Nephron progenitor cell (in vitro differentiated cells): Measurements from ENCODE around the gene CDKAL1.

Experiments used
- DNase-seq: peaks from one replicate; pipeline ENCODE4 v3.0.0; 2021
- H3K27ac Mint-ChIP-seq: 2 replicates; pipeline ENCODE4 v1.8.0; 2021; ENCODE audit warnings: mild to moderate bottlenecking, moderate library complexity, mixed read lengths
- H3K27me3 Mint-ChIP-seq: 2 replicates; pipeline ENCODE4 v1.8.0; 2021; ENCODE audit warnings: mild to moderate bottlenecking, low read depth, mixed read lengths; ENCODE audit not compliant: poor library complexity
- H3K36me3 Mint-ChIP-seq: 2 replicates; pipeline ENCODE4 v1.8.0; 2021; ENCODE audit warnings: low read depth, mixed read lengths
- H3K4me1 Mint-ChIP-seq: 2 replicates; pipeline ENCODE4 v1.8.0; 2021; ENCODE audit warnings: mixed read lengths
- H3K4me3 Mint-ChIP-seq: 2 replicates; pipeline ENCODE4 v1.8.0; 2021; ENCODE audit warnings: mild to moderate bottlenecking, moderate library complexity, mixed read lengths
- H3K9me3 Mint-ChIP-seq: 2 replicates; pipeline ENCODE4 v1.8.0; 2021; ENCODE audit warnings: mild to moderate bottlenecking, moderate library complexity, mixed read lengths
- TF ChIP-seq, protein P1 (sequence below): fragments of 200-600 bp; sonication (generic); IDR thresholded peaks from 2 replicates; pipeline ENCODE4 v1.5.0; 2021; ENCODE audit warnings: antibody characterized with exemption

The CDKAL1 gene

DNA sequence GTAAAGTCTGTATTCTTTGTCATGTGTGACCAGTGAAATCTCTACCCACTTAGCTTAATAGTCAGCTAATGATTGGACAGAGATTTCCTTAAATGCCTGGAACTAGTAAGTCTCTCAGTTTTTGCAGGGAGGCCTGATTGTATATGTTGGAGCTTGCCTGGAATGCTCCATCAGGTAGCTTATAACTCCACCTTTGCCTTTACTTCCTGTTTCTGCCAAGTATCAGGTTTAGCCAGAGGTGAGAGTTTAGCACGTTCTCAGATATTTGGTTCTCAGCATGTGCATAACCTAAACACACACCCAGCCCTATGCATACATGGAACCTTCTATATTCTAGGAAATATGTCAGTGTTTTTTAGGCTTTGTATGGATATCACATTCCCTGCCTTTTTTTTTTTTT, 435.3 kb downstream of the CDKAL1 start:
- Mint-ChIP-seq H3K9me3 (peaks cover 36% of the 10 kb centered on the region), H3K27me3 (no peaks in the 10 kb centered on the region), H3K4me1 (no peaks in the 10 kb centered on the region), H3K36me3 (peaks cover 40% of the 10 kb centered on the region), H3K27ac (no peak overlapping the region), H3K4me3 (no peak overlapping the region)
- TF ChIP-seq, protein P1, sequence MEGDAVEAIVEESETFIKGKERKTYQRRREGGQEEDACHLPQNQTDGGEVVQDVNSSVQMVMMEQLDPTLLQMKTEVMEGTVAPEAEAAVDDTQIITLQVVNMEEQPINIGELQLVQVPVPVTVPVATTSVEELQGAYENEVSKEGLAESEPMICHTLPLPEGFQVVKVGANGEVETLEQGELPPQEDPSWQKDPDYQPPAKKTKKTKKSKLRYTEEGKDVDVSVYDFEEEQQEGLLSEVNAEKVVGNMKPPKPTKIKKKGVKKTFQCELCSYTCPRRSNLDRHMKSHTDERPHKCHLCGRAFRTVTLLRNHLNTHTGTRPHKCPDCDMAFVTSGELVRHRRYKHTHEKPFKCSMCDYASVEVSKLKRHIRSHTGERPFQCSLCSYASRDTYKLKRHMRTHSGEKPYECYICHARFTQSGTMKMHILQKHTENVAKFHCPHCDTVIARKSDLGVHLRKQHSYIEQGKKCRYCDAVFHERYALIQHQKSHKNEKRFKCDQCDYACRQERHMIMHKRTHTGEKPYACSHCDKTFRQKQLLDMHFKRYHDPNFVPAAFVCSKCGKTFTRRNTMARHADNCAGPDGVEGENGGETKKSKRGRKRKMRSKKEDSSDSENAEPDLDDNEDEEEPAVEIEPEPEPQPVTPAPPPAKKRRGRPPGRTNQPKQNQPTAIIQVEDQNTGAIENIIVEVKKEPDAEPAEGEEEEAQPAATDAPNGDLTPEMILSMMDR: no peak
- DNase-seq: no peak

DNA sequence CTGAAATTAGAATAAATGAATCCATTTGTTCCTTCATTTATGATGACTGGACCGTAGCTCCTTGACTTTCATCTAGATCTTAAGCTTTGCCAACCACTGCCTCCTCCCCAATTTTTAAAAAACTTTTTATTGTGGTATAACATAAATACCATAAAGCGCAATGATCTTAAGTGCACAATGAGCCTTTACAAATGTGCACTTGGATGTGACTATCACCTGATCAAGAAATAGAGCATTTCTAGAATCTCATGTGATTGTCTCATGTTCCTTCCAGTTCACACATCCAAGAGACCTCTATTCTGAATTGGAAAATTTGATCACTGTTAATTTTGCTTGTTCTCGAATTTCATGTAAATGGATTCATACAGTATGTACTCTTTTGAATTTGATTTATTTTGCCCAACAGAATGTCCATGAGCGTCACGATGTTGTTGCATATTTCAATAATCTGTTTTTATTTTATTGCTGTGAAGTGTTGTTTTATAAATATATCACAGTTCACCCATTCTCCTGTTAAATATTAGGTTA, 442.2 kb downstream of the CDKAL1 start:
- H3K27me3 Mint-ChIP-seq: peaks cover 2% of the 10 kb centered on the region
- peaks cover 6% of the 10 kb centered on the region for H3K36me3 Mint-ChIP-seq
- no peak for DNase-seq
- H3K4me3 Mint-ChIP-seq: no peak overlapping the region
- TF ChIP-seq, protein P1: no peak
- H3K27ac Mint-ChIP-seq: no peak overlapping the region
- peaks cover 4% of the 10 kb centered on the region for H3K9me3 Mint-ChIP-seq
- no peaks in the 10 kb centered on the region for H3K4me1 Mint-ChIP-seq

DNA sequence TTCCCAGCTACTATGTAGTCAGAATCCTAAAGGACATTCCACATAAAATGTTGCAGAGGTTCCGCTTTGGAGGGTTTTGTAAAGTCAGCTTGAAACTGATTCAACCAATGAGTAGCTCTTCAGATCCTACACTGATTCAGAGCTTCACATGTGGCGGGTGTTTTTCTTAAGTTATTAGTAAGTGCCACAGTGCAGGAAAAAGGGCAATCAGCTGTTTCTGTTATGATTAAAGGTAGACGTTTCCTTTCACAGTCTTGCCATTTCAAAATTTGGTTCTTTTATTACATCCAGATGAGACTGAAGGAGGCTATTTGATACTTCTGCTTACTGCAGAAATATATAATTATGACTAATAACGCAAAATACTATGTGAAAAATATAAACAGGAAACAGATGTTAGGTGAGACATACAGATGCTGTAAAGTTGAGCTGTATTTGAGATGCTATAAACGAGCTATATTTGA, 443.9 kb downstream of the CDKAL1 start:
- no peak for DNase-seq
- Mint-ChIP-seq H3K27ac (peak overlapping the region; percentile 39), H3K36me3 (no peaks in the 10 kb centered on the region), H3K4me1 (no peaks in the 10 kb centered on the region), H3K27me3 (peaks cover 2% of the 10 kb centered on the region), H3K9me3 (peaks cover 4% of the 10 kb centered on the region), H3K4me3 (no peak overlapping the region)
- TF ChIP-seq, protein P1: no peak

- Mint-ChIP-seq H3K9me3 (peaks cover 9% of the 10 kb centered on the region), H3K4me1 (no peaks in the 10 kb centered on the region)
Observed at GRCh38 chr6:20979076-20979475, 444.8 kb downstream of the CDKAL1 start.

GRCh38 chr6:20983961-20984360, 449.7 kb downstream of the CDKAL1 start:
- Mint-ChIP-seq H3K27ac (no peak overlapping the region), H3K36me3 (peaks cover 35% of the 10 kb centered on the region), H3K9me3 (peaks cover 26% of the 10 kb centered on the region), H3K4me1 (no peaks in the 10 kb centered on the region), H3K4me3 (no peak overlapping the region), H3K27me3 (no peaks in the 10 kb centered on the region)
- TF ChIP-seq, protein P1: no peak
- DNase-seq: no peak

More at GRCh38 chr6:20979076-20979475, 444.8 kb downstream of the CDKAL1 start:
- TF ChIP-seq, protein P1: no peak
- H3K27me3 Mint-ChIP-seq: peaks cover 2% of the 10 kb centered on the region
- no peak overlapping the region for H3K4me3 Mint-ChIP-seq
- no peak for DNase-seq
- peak overlapping the region; percentile 26 for H3K27ac Mint-ChIP-seq
- peaks cover 6% of the 10 kb centered on the region for H3K36me3 Mint-ChIP-seq

- H3K27me3 Mint-ChIP-seq: no peaks in the 10 kb centered on the region
- H3K4me3 Mint-ChIP-seq: no peak overlapping the region
- no peak for DNase-seq
- no peaks in the 10 kb centered on the region for H3K4me1 Mint-ChIP-seq
- H3K27ac Mint-ChIP-seq: no peak overlapping the region
- peaks cover 37% of the 10 kb centered on the region for H3K36me3 Mint-ChIP-seq
- H3K9me3 Mint-ChIP-seq: peaks cover 22% of the 10 kb centered on the region
- TF ChIP-seq, protein P1: no peak
Observed at GRCh38 chr6:20985821-20986220, 451.6 kb downstream of the CDKAL1 start.
